Activated naive CD4-positive, alpha-beta T cell treated with anti-CD3 and anti-CD28 coated beads, Interleukin-2, amount 50 U/mL, for 16 hours (primary cell): Measurements from ENCODE around the gene GALM.
A peak's percentile ranks its signal among the peaks of the same experiment; 100 is the strongest.
"Not testable (repeated sequence)": the region's sequence is repeated elsewhere in the genome, so short reads cannot be mapped to it uniquely, and the experiment has no call there.

ENCODE experiments used
- DNase-seq: peaks from one replicate; pipeline ENCODE4 v3.0.0-alpha.2; 2020

Gene GALM

GRCh38 chr2:38650717-38651116, 15.2 kb upstream of the GALM start:
- DNase-seq, result no peak

GRCh38 chr2:38652431-38653273, 13.3 kb upstream of the GALM start:
- peak; percentile 12 for DNase-seq

GRCh38 chr2:38653380-38653714, 12.6 kb upstream of the GALM start:
- DNase-seq, result no peak

- DNase-seq, result peak; percentile 81
Observed at GRCh38 chr2:38653715-38654527, 12.0 kb upstream of the GALM start.

GRCh38 chr2:38654528-38655381, 11.2 kb upstream of the GALM start:
- DNase-seq, result no peak

- no peak for DNase-seq
Observed at GRCh38 chr2:38655441-38655840, 10.5 kb upstream of the GALM start.

GRCh38 chr2:38656866-38657480, 8.9 kb upstream of the GALM start:
- DNase-seq, result no peak

GRCh38 chr2:38658613-38659012, 7.3 kb upstream of the GALM start:
- no peak for DNase-seq

GRCh38 chr2:38659115-38659514, 6.8 kb upstream of the GALM start:
- no peak for DNase-seq

- no peak for DNase-seq
Observed at GRCh38 chr2:38660282-38660681, 5.6 kb upstream of the GALM start.

- no peak for DNase-seq
Observed at GRCh38 chr2:38661306-38661705, 4.6 kb upstream of the GALM start.

- no peak for DNase-seq
Observed at GRCh38 chr2:38666556-38666910, 619 bp downstream of the GALM start.

GRCh38 chr2:38668092-38668491, 2.2 kb downstream of the GALM start:
- no peak for DNase-seq

GRCh38 chr2:38668779-38669479, 3.0 kb downstream of the GALM start:
- DNase-seq, result no peak

GRCh38 chr2:38671303-38671702, 5.4 kb downstream of the GALM start:
- no peak for DNase-seq

GRCh38 chr2:38671946-38672345, 6.0 kb downstream of the GALM start:
- DNase-seq, result no peak

GRCh38 chr2:38672445-38673391, 6.8 kb downstream of the GALM start:
- DNase-seq, result no peak

- no peak for DNase-seq
Observed at GRCh38 chr2:38676681-38677080, 10.8 kb downstream of the GALM start.

- not testable (repeated sequence) for DNase-seq
Observed at GRCh38 chr2:38680868-38681267, 15.0 kb downstream of the GALM start.

- no peak for DNase-seq
Observed at GRCh38 chr2:38682008-38682575, 16.2 kb downstream of the GALM start.

GRCh38 chr2:38682620-38683019, 16.7 kb downstream of the GALM start:
- DNase-seq, result not testable (repeated sequence)
